Erythroblast (primary cell): ENCODE measurements around the gene AASDHPPT.

Experiments
- GATA1 ChIP-seq: IDR thresholded peaks from 2 replicates; pipeline ENCODE4 v1.6.1; 2011; ENCODE audit warnings: low read depth, mild to moderate bottlenecking, control low read depth, low read length, moderate library complexity
- POLR2A ChIP-seq: IDR thresholded peaks from 2 replicates; pipeline ENCODE4 v1.6.1; 2011; ENCODE audit warnings: mild to moderate bottlenecking, low read length

GRCh38 chr11:106091480-106092123, 14.1 kb downstream of the AASDHPPT start:
- TF ChIP-seq POLR2A: no peak
- TF ChIP-seq GATA1: no peak
